GM18517 (cell line): ENCODE measurements around the gene DNAJC8.
A peak's percentile ranks its signal among the peaks of the same experiment; 100 is the strongest.

Source experiments
- ATAC-seq: cut with Tn5 transposase; IDR thresholded peaks from one replicate; pipeline ENCODE4 v1.9.1; 2021; ENCODE audit warnings: mild to moderate bottlenecking, moderate library complexity; ENCODE audit not compliant: unreplicated experiment

The DNAJC8 gene

GRCh38 chr1:28208818-28209441 is 23.9 kb downstream of the DNAJC8 start:
- ATAC-seq, result peak; percentile 46

- no peak for ATAC-seq
Observed at GRCh38 chr1:28205243-28205642, 27.6 kb downstream of the DNAJC8 start.

GRCh38 chr1:28200234-28200873 is 32.5 kb downstream of the DNAJC8 start:
- ATAC-seq, result no peak

GRCh38 chr1:28199328-28200233 is 33.2 kb downstream of the DNAJC8 start:
- peak; percentile 78 for ATAC-seq

GRCh38 chr1:28197682-28198415 is 35.0 kb downstream of the DNAJC8 start:
- no peak for ATAC-seq

GRCh38 chr1:28196330-28196729 is 36.5 kb downstream of the DNAJC8 start:
- ATAC-seq, result no peak

- ATAC-seq, result no peak
Observed at GRCh38 chr1:28195780-28196179, 37.0 kb downstream of the DNAJC8 start.

- no peak for ATAC-seq
Observed at GRCh38 chr1:28194326-28195035, 38.3 kb downstream of the DNAJC8 start.

- no peak for ATAC-seq
Observed at GRCh38 chr1:28193701-28194161, 39.1 kb downstream of the DNAJC8 start.

GRCh38 chr1:28190996-28191645 is 41.7 kb downstream of the DNAJC8 start:
- no peak for ATAC-seq

GRCh38 chr1:28190337-28190979 is 42.4 kb downstream of the DNAJC8 start:
- no peak for ATAC-seq

GRCh38 chr1:28185071-28185470 is 47.8 kb downstream of the DNAJC8 start:
- ATAC-seq, result no peak

GRCh38 chr1:28180306-28181305 is 52.2 kb downstream of the DNAJC8 start:
- ATAC-seq, result no peak

GRCh38 chr1:28178690-28179485 is 53.9 kb downstream of the DNAJC8 start:
- ATAC-seq, result no peak

GRCh38 chr1:28176492-28177470 is 56.0 kb downstream of the DNAJC8 start, which contains the start of gene PTAFR:
PTAFR (minus strand) TSS chr1:28176690; CDS start chr1:28151021, 25,669 bp downstream.
- no peak for ATAC-seq

GRCh38 chr1:28175955-28176485 is 56.8 kb downstream of the DNAJC8 start:
- no peak for ATAC-seq
